HCT116 (cell line): Measurements from ENCODE around the gene TRIB2. TPM values are rescaled to one million over a fixed set of nuclear protein-coding genes. Genes with fewer than 3 reads are reported as not detected.

ENCODE experiments used
- ATAC-seq: fragments of 200-7000 bp; cut with Tn5 transposase; 2 replicates; pipeline ENCODE4 v1.9.1; 2020; ENCODE audit warnings: mild to moderate bottlenecking, moderate library complexity
- BruUV-seq: library from RNA; stranded (reverse); fragments of 400-500 nt; replicated peaks from 2 replicates; lab custom pipeline; 2021; lab: Mats Ljungman, UMichigan
- CTCF ChIA-PET: fragments of 300-600 bp; sonication (Branson Sonifier 250); formaldehyde crosslinking; loops from one replicate; lab custom pipeline; 2021; ENCODE audit warnings: antibody characterized with exemption; lab: Charles Lee
- POLR2A ChIA-PET: fragments of 300-600, 350-600 bp; sonication (Branson Sonifier 250); formaldehyde crosslinking; loops from one replicate; lab custom pipeline; 2021; ENCODE audit warnings: antibody characterized with exemption; lab: Charles Lee
- RAD21 ChIA-PET, 2 experiments: fragments of 300-600 bp; sonication (Branson Sonifier 250); formaldehyde crosslinking; loops; one replicate each; lab custom pipeline; 2023; ENCODE audit warnings: low total read pairs in 2 of 2; ENCODE audit not compliant: uncharacterized antibody in 2 of 2, unreplicated experiment in 2 of 2, low non-redundant PET in 1 of 2; lab: Charles Lee
- DNase-seq: peaks from one replicate; pipeline ENCODE4 v3.0.0-alpha.2; 2010; ENCODE audit warnings: low read depth, low spot score
- H2AFZ ChIP-seq: fragments of 200-600 bp; shearing (Covaris generic), sonication (generic); 2 replicates; pipeline ENCODE4 v1.6.1; 2017; ENCODE audit warnings: low read depth, mixed run types, mixed read lengths, antibody characterized with exemption, low read length; ENCODE audit not compliant: poor library complexity, severe bottlenecking
- H3K27ac ChIP-seq: 2 replicates; pipeline ENCODE4 v1.5.1; 2012; ENCODE audit warnings: low read depth, low read length
- H3K27me3 ChIP-seq: fragments of 200-600 bp; sonication (generic); 2 replicates; pipeline ENCODE4 v1.6.1; 2016; ENCODE audit warnings: mixed run types, low read length, mixed read lengths; ENCODE audit not compliant: insufficient read depth
- H3K36me3 ChIP-seq, 2 experiments: fragments of 200-500 bp in 1 of 2; fragments of 200-600 bp in 1 of 2; sonication (Bioruptor generic) in 1 of 2; sonication (generic) in 1 of 2; 2 replicates each; pipeline versions ENCODE4 v1.5.1 to v1.6.1; 2014 to 2016; ENCODE audit warnings: low read length in 2 of 2, inconsistent platforms in 1 of 2, mixed read lengths in 1 of 2, mixed run types in 1 of 2; ENCODE audit not compliant: insufficient read depth in 2 of 2, control insufficient read depth in 1 of 2
- H3K4me1 ChIP-seq, 2 experiments: fragments of 200-600 bp in 1 of 2; sonication (generic) in 1 of 2; 2 replicates each; pipeline versions ENCODE4 v1.5.1 to v1.6.1; 2012 to 2017; ENCODE audit warnings: low read length in 2 of 2, inconsistent platforms in 1 of 2, mild to moderate bottlenecking in 1 of 2, mixed read lengths in 1 of 2, mixed run types in 1 of 2, moderate library complexity in 1 of 2; ENCODE audit not compliant: insufficient read depth in 2 of 2, control insufficient read depth in 1 of 2
- H3K4me2 ChIP-seq: fragments of 200-600 bp; sonication (generic); 2 replicates; pipeline ENCODE4 v1.6.1; 2017; ENCODE audit warnings: mixed run types, low read length, mixed read lengths
- H3K4me3 ChIP-seq, 2 experiments: fragments of 200-600 bp in 1 of 2; sonication (generic) in 1 of 2; replicated peaks in 1 of 2; 2 replicates each; pipeline ENCODE4 v1.5.1; 2011 to 2016; ENCODE audit warnings: low read length in 2 of 2, control low read depth in 1 of 2, low read depth in 1 of 2, mild to moderate bottlenecking in 1 of 2, mixed read lengths in 1 of 2, mixed run types in 1 of 2
- H3K79me2 ChIP-seq: fragments of 200-600 bp; sonication (generic); 2 replicates; pipeline ENCODE4 v1.6.1; 2017; ENCODE audit warnings: mild to moderate bottlenecking, mixed run types, low read length, moderate library complexity, mixed read lengths; ENCODE audit not compliant: insufficient read depth
- H3K9ac ChIP-seq: fragments of 200-600 bp; sonication (generic); 2 replicates; pipeline ENCODE4 v1.6.1; 2016; ENCODE audit warnings: low read length, mixed read lengths
- H3K9me2 ChIP-seq: fragments of 200-600 bp; sonication (generic), shearing (Covaris generic); 2 replicates; pipeline ENCODE4 v1.6.1; 2017; ENCODE audit warnings: mixed run types, mild to moderate bottlenecking, moderate library complexity; ENCODE audit not compliant: insufficient read depth
- H3K9me3 ChIP-seq, 2 experiments: fragments of 200-500 bp in 1 of 2; fragments of 200-600 bp in 1 of 2; sonication (Bioruptor generic) in 1 of 2; sonication (generic) in 1 of 2; 2 replicates each; pipeline ENCODE4 v1.6.1; 2014 to 2017; ENCODE audit warnings: low read length in 2 of 2, mixed read lengths in 2 of 2, inconsistent platforms in 1 of 2, low read depth in 1 of 2, mild to moderate bottlenecking in 1 of 2, mixed run types in 1 of 2, moderate library complexity in 1 of 2; ENCODE audit not compliant: control insufficient read depth in 1 of 2, insufficient read depth in 1 of 2
- H4K20me1 ChIP-seq: fragments of 200-600 bp; sonication (generic), shearing (Covaris generic); 2 replicates; pipeline ENCODE4 v1.6.1; 2017; ENCODE audit warnings: mixed run types, mild to moderate bottlenecking, moderate library complexity; ENCODE audit not compliant: insufficient read depth
- ATF3 ChIP-seq: IDR thresholded peaks from 2 replicates; pipeline ENCODE4 v1.6.1; 2012
- CBX3 ChIP-seq: IDR thresholded peaks from 2 replicates; pipeline ENCODE4 v1.6.1; 2012; ENCODE audit warnings: low read depth
- ELF1 ChIP-seq: IDR thresholded peaks from 2 replicates; pipeline ENCODE4 v1.6.1; 2012; ENCODE audit warnings: low read depth, borderline replicate concordance
- EZH2 ChIP-seq: fragments of 200-600 bp; sonication (generic); IDR thresholded peaks from 2 replicates; pipeline ENCODE4 v1.6.1; 2017; ENCODE audit warnings: antibody characterized with exemption, mixed run types
- RAD21 ChIP-seq: IDR thresholded peaks from 2 replicates; pipeline ENCODE4 v1.6.1; 2012; ENCODE audit warnings: low read depth, mild to moderate bottlenecking
- SIN3A ChIP-seq: IDR thresholded peaks from 2 replicates; pipeline ENCODE4 v1.6.1; 2012; ENCODE audit warnings: low read depth
- SP1 ChIP-seq: IDR thresholded peaks from 2 replicates; pipeline ENCODE4 v1.6.1; 2012; ENCODE audit warnings: low read depth
- TCF7L2 ChIP-seq: IDR thresholded peaks from 2 replicates; pipeline ENCODE4 v1.7.0; 2011; ENCODE audit warnings: borderline replicate concordance, inconsistent platforms; ENCODE audit not compliant: insufficient read depth, insufficient read length; ENCODE audit errors: extremely low read depth
- YY1 ChIP-seq: IDR thresholded peaks from 2 replicates; pipeline ENCODE4 v1.6.1; 2011; ENCODE audit warnings: low read length, low read depth, moderate library complexity, mild to moderate bottlenecking; ENCODE audit not compliant: insufficient replicate concordance; ENCODE audit errors: extremely low read depth
- ZFX ChIP-seq: fragments of 450-650 bp; IDR thresholded peaks from 2 replicates; pipeline ENCODE4 v1.6.1; 2017
- ZNF274 ChIP-seq: fragments of 200-500 bp; sonication (Bioruptor generic); IDR thresholded peaks from 2 replicates; pipeline ENCODE4 v1.6.1; 2014; ENCODE audit warnings: mild to moderate bottlenecking, low read depth, low read length, inconsistent platforms
- intact Hi-C: fragments of 100-400 bp; cut with micrococcal nuclease; formaldehyde crosslinking; loops from 2 replicates; pipeline ENCODE4 v1.10.0; 2022
- total RNA-seq: library from RNA; stranded (reverse); gene quantifications from one replicate; pipeline ENCODE4 v1.2.1, GENCODE V29; 2021; ENCODE audit not compliant: unreplicated experiment

Gene TRIB2
- total RNA-seq, 1 experiment from 2014 or later = 12.4 TPM

- no peaks in the 10 kb centered on the region for H4K20me1 ChIP-seq
- H3K36me3 ChIP-seq = no peaks in the 10 kb centered on the region
- H3K9me3 ChIP-seq = no peaks in the 10 kb centered on the region
- no peaks in the 10 kb centered on the region for H3K79me2 ChIP-seq
- ATAC-seq (no peak), DNase-seq (no peak)
- H3K4me3 ChIP-seq = no peak overlapping the region
- no peak for TF ChIP-seq CBX3
- no peak for TF ChIP-seq RAD21
- no peak for TF ChIP-seq YY1
- TF ChIP-seq TCF7L2 = no peak
- TF ChIP-seq SIN3A = no peak
- H3K4me1 ChIP-seq = no peaks in the 10 kb centered on the region
- H2AFZ ChIP-seq = no peak overlapping the region
- BruUV-seq = no TSS peak
- RAD21 ChIA-PET = no interaction called here
- no peak overlapping the region for H3K4me2 ChIP-seq
- no peaks in the 10 kb centered on the region for H3K9me2 ChIP-seq
- no peak overlapping the region for H3K27ac ChIP-seq
- H3K27me3 ChIP-seq = peaks cover 9% of the 10 kb centered on the region; the same call in 1 of the 2 replicates
- no peak overlapping the region for H3K9ac ChIP-seq
- intact Hi-C loops = no loop called here
- CTCF ChIA-PET = interaction anchor here (1.1 kb wide), 1 partner anchor 58 kb away, joined by 3 read pairs; no protein-coding TSS in a partner anchor
- POLR2A ChIA-PET = no interaction called here
Measured at GRCh38 chr2:12773586-12774394, 57.1 kb downstream of the TRIB2 start.

GRCh38 chr2:12774395-12774727 lies 57.6 kb downstream of the TRIB2 start:
- ChIA-PET CTCF (interaction anchor here (1.1 kb wide), 1 partner anchor 58 kb away, joined by 3 read pairs; no protein-coding TSS in a partner anchor), RAD21 (no interaction called here), POLR2A (no interaction called here)
- no peak overlapping the region for H3K4me2 ChIP-seq
- no peaks in the 10 kb centered on the region for H3K9me2 ChIP-seq
- H3K4me3 ChIP-seq = no peak overlapping the region
- no peaks in the 10 kb centered on the region for H3K36me3 ChIP-seq
- no peaks in the 10 kb centered on the region for H3K4me1 ChIP-seq
- no peak overlapping the region for H3K27ac ChIP-seq
- BruUV-seq = no TSS peak
- no peaks in the 10 kb centered on the region for H3K79me2 ChIP-seq
- no peaks in the 10 kb centered on the region for H4K20me1 ChIP-seq
- no peak for TF ChIP-seq SIN3A
- no peak for TF ChIP-seq ZNF274
- no peak for TF ChIP-seq SP1
- no peak for TF ChIP-seq ELF1
- TF ChIP-seq EZH2 = no peak
- no peak for TF ChIP-seq ZFX
- TF ChIP-seq TCF7L2 = no peak
- TF ChIP-seq ATF3 = no peak
- no peak overlapping the region for H2AFZ ChIP-seq
- no peak for DNase-seq
- H3K9ac ChIP-seq = no peak overlapping the region
- 0 out of 2 replicates have a peak, but pooled peaks cover 5% of the 10 kb centered on the region for H3K27me3 ChIP-seq
- H3K9me3 ChIP-seq = no peaks in the 10 kb centered on the region
- no peak for ATAC-seq
- intact Hi-C loops = no loop called here
